Measurements from ENCODE around the gene UBAP1L.
"Not testable (repeated sequence)": the region's sequence is repeated elsewhere in the genome, so short reads cannot be mapped to it uniquely, and the experiment has no call there.

Gene UBAP1L

DNA sequence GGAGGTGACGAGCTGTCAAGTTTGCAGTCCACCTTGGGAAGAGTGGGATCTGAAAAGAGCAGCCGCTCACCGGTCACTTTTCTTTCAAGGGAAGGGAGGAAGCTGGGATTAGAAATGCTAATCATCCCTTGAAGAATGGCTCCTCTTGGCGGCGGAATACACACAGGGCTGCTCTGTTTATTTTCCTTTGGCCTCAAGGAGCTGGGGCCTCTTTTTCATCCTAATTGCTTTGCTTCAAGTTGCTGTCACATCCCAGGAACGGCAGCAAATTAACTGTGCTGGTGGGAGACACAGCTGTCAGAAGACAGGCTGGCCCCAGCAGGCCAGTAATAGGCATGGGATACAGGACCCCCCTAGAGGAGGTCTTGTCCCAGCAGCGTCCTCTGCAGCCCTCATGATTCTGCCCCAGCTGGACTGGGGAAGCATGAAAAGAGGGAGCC is 31.7 kb downstream of the UBAP1L start:
- no peak for DNase-seq (ENCODE audit: low spot score)

DNA sequence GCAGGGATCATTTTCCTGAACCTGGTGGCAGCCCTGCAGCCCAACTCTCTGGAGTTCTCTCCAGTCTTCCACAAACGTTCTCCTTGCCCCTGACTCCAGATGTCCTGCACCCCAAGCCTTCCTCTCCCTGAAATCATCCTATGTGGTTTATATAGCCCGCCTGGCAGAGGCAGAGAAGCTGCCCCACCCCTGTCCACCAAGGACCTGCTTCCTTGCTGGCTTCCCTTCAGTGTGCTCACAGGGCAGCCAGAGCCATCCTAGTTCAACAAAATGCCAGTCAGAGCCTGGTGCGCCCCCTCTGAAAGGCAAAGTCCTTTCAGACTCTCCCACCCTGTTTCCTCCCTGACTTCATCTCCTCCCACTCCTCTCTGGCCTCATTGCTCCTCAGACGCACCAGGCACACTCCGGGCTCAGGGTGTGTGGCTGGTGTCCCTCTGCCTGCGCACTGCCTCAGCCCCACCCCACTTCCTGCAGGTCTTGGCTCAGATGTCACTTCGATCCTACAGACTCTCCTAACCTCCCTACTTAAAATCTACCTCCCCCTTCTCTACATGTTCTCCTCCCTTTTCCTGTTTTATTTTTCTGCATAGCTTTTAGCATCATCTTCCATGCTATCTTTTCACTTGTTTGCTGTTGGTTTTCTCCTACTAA is 32.6 kb downstream of the UBAP1L start:
- DNase-seq (ENCODE audit: low spot score), result no peak

DNA sequence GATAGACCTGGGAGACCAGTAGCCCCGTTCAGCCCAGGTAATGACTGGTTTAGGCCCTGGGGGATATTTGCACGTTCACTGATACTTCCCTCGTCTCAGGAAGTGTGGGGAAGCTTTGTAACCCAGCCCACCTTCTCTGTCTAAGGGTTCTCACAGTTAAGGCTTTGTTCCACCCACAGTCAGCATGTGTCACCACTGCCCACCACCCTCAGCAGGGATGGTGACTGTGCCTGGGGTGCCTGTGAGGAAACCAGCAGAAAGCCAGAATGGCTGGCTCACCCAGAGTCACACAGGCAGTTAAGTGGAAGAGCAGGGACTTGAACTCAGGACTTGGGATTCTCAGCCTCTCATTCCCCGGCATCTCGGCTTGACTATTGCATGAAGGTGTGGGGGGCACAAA is 33.2 kb downstream of the UBAP1L start:
- no peak for DNase-seq (ENCODE audit: low spot score)

DNA sequence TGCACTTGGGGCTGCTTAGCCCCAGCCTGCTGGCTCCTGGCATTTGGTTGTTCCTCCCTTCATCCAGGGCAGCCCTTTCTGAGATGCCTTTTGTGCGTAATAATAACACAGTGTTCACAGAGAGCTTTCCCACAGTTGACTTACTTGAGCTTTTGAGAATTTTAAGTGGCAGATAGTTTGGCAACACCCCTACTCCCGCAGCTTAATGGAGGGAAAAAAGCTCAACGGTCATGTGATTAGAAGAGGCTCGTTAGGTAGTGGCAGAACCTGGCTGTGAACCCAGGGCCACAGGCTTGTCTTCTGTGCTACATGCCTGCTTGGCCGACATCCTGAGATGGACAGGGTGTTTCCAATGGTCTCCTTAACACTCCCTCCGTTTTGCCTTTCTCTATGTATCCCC is 33.7 kb downstream of the UBAP1L start:
- no peak for DNase-seq (ENCODE audit: low spot score)

DNA sequence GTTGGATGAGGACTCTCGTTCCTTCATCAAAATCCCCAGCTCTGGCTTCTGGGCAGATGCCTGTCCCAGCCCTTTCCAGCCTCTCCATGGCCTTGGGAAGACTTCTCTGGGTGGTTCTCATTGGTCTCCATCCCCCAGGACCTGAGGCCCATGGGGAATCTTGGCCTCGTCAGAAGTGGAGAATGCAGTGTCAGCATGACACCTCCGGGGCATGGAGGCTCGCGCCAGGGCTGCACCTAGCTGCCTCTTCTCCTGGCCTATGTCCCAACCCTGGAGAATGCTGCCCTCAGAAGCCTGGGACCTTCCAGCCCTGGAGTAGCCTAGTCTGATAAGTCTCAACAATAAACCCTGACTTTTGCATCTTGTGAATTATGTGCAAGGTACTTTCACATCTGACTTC is 35.4 kb downstream of the UBAP1L start:
- DNase-seq (ENCODE audit: low spot score), result no peak

DNA sequence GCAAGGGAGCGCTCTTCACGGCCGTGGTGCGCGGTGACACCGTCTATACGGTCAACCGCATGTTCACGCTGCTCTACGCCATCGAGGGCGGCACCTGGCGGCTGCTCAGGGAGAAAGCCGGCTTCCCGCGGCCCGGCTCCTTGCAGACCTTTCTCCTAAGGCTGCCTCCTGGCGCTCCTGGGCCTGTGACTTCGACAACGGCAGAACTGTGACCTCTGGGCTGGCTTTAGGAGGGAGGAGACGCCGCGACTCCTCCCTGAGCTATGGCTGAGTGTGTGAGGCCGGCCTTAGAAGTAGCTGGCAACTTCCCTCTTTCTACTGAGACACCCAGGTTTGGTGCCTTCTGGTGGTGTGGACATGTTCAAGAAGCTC is 37.0 kb downstream of the UBAP1L start:
- peak; percentile 64 for DNase-seq (ENCODE audit: low spot score)

DNA sequence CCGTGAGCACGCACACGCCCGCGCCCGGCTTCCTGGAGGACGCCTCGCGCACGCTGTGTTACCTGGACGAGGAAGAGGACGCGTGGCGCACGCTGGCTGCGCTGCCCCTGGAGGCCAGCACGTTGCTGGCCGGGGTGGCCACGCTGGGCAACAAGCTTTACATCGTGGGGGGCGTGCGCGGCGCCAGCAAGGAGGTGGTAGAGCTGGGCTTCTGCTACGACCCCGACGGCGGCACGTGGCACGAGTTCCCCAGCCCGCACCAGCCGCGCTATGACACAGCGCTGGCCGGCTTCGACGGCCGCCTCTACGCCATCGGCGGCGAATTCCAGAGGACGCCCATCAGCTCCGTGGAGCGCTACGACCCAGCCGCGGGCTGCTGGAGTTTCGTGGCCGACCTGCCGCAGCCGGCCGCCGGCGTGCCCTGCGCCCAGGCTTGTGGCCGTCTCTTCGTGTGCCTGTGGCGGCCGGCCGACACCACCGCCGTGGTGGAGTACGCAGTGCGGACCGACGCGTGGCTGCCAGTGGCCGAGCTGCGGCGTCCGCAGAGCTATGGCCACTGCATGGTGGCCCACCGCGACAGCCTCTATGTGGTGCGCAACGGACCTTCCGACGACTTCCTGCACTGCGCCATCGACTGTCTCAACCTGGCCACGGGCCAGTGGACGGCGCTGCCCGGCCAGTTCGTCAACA is 37.6 kb downstream of the UBAP1L start:
- no peak for DNase-seq (ENCODE audit: low spot score)

DNA sequence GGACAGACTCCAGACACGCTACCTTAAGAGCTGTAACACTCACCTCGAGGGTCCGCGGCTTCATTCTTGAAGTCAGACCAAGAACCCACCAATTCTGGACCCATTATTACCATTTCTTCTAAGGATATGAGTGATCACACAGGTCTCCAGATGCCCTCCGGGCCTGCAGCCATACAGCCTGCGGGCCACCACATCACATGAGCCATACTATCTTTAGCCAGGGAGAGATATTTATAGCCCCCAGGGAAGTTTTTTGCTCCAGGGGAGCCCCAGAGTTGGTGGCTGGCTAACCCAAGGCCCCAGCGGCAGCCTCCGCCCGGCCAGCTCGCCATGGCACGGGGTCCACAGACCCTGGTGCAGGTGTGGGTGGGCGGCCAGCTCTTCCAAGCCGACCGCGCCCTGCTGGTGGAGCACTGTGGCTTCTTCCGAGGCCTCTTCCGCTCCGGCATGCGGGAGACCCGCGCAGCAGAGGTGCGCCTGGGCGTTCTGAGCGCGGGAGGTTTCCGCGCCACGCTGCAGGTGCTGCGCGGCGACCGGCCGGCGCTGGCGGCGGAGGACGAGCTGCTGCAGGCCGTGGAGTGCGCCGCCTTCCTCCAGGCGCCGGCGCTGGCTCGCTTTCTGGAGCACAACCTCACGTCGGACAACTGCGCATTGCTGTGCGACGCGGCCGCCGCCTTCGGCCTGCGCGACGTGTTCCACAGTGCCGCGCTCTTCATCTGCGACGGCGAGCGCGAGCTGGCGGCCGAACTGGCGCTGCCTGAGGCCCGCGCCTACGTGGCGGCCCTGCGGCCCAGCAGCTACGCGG is 38.3 kb downstream of the UBAP1L start, which contains the start of gene KBTBD13:
KBTBD13 (plus strand) TSS at position 261 of the 805 bp plus-strand sequence; CDS start at position 331, 70 bp downstream.
- no peak for DNase-seq (ENCODE audit: low spot score)

DNA sequence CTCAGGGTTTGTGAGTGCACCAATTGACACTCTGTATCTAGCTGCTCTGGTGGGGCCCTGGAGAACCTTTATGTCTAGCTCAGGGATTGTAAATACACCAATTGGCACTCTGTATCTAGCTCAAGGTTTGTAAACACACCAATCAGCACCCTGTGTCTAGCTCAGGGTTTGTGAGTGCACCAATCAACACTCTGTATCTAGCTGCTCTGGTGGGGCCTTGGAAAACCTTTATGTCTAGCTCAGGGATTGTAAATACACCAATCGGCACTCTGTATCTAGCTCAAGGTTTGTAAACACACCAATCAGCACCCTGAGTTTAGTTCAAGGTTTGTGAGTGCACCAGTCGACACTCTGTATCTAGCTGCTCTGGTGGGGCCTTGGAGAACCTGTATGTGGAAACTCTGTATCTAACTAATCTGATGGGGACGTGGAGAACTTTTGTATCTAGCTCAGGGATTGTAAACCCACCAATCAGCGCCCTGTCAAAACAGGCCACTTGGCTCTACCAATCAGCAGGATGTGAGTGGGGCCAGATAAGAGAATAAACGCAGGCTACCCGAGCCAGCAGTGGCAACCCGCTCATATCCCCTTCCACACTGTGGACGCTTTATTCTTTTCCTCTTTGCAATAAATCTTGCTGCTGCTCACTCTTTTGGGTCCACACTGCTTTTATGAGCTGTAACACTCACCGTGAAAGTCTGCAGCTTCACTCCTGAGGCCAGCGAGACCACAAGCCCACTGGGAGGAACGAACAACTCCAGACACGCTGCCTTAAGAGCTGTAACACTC is 39.2 kb downstream of the UBAP1L start:
- DNase-seq (ENCODE audit: low spot score), result not testable (repeated sequence)

DNA sequence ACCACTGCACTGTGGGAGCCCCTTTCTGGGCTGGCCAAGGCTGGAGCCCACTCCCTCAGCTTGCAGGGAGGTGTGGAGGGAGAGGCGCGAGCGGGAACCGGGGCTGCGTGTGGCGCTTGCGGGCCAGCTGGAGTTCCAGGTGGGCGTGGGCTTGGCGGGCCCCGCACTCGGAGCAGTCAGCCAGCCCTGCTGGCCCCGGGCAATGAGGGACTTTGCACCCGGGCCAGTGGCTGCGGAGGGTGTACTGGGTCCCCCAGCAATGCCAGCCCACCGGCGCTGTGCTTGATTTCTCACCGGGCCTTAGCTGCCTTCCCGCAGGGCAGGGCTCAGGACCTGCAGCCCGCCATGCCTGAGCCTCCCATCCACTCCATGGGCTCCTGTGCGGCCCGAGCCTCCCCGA is 40.1 kb downstream of the UBAP1L start:
- DNase-seq (ENCODE audit: low spot score), result not testable (repeated sequence)

DNA sequence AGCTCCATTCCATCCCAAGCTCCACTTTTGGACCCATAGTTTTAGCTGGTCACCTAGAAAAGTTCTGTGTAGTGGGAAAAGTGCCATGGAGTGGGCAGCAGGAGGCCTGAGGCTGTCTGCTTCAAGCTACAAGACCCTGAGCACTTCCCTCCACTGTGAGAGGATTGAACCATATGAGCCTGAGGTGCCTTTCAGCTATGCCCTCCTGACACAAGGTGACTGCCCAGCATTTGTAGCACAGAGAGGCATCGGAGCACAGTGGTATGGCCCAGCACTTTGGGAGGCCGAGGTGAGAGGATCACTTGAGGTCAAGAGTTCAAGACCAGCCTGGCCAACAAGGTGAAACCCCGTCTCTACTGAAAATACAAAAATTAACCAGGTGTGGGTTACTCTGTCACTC is 42.4 kb downstream of the UBAP1L start:
- DNase-seq (ENCODE audit: low spot score), result no peak

DNA sequence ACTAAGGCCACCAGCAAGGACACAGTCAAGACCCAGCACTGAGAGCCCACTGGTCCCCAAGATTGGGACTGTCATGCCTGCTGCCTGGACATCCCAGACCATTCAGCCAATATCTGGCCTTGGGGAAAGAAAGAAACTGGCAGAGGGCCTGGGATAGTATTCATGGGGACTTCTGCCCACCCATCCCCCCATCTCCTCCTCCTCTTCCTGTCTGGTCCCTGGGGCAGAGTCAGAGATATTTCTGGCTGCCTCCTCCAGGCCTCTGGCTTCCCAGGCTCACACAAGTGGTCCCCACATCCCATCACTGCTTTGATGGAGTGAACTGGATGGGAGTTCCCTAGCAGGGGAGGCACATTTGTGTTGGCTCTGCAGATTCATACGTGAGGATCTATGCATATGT is 43.0 kb downstream of the UBAP1L start:
- DNase-seq (ENCODE audit: low spot score), result no peak

DNA sequence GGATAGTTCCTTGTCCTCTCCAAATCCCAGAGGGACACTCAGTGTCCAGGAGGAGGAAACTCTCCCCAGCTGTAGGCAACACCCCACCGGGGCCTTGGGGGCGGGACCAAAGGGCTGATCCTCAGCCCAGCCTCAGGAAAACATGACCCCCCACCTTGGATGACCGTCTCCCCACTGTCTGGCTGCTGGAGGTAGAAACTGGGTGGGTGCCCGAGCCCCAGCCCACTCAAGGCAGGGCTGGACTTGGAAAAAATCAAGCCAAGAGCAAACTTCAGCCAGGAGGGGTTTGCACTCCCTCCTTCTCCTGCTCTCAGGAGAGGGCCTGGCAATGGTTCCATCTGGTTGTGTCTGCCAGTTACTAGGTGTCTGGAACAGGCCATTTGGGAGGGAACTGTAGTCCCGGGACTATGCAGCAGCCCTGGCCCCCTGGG is 43.6 kb downstream of the UBAP1L start:
- DNase-seq (ENCODE audit: low spot score), result no peak

DNA sequence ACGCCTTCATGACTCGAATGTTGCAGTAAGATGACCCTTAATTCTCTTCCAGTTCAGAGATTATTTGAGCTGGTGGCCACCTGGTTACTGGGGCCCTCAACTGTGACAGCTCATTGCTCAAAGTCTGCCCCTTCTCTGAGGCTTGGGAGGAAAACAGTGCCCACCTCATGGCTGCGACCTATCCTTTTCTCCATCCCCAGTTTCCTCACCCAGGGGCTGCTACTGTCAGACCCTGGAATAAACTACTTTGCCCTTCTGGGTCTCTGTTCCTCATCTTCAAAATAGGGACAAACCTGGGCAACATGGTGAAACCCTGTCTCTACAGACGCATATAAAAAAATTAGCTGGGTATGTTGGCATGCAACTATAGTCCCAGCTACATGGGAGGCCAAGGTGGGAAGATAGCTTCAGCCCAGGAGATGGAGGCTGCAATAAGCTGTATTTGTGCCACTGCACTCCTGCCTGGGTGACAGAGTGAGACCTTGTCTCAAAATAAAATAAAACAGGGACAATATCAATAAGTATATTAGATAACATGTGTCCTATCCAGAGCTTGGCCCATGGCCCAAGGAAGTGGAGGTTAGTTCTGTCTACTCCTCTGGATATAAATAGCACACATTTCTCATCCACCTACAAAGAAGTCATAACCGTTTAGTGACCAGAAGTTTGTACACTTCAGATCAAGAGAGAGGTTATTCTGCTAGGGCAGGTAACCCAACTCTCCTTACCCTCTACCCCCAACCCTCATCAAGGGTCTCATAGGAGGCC is 45.0 kb downstream of the UBAP1L start:
- DNase-seq (ENCODE audit: low spot score), result no peak

DNA sequence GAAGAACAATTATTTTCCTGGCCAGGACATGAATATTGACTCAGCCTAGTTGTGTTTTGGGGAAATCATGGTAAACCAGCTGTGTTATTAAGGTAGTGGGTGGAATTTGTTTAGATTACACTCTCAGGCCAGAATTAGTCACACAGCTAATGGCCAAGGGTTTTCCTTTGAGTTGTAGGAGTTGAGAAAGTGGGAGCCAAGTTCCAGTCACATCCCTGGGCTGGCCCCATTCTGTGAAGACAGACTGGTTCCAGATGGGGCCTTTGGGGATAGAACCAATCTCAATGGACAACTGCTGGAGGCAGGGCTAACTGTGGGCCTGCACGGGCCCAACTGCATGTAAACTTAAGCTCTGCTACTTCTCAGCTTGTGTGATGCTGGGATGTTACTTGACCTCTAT is 45.8 kb downstream of the UBAP1L start:
- no peak for DNase-seq (ENCODE audit: low spot score)

DNA sequence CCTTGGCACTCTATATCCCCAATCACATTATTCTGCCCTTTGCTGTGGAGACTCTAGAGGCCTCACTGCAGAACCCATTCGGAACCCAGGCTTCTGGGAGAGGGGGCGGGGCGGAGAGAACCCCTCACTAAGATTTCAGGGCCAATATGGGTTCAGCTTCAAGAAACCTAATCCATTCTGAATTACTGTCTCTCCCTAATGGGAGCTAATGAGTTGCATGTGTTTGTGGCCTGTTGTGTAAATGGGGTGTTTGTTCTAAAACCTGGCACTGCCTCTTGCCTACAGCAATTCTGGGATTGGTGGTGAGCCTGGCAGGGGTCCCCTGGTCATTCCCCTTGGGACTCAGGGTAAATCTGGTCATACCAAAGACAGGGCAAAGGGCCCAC is 46.6 kb downstream of the UBAP1L start:
- DNase-seq (ENCODE audit: low spot score), result no peak

DNA sequence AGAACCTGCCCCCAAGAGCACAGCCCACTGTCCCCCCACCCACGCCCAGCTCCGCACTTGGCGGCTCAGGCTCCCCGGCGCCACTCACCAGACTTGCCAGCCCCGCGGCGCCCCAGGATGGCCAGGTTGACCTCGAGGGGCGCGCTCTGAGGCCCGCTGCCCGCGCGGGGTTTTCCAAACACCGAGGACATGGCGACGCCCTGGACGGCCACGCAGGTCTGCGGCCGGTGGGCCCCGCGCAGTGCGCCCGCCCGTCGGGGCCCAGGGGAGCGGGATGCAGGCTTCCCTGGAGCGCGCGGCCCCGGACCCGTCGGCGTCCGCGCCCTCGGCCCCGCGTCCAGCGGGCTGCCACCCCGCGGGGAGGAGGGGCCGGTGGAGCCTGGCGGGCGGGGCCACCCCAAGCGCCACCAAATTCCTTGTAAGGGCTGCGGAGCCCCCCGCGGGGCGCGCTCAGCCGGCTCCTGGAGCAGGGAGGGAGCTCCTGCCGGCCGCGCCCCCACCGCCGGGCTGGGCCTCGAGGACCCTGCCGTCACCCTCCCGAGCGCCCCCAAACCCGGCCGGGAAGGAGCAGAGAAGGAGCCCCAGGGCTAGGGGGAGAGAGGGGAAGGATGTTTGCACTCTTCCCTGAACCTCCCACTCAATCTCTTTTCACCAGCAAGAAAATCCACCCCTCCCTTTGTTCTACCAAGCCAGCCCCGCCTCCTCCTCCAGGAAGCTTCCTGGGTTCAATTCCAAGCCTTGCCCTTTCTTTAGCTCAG is 47.2 kb downstream of the UBAP1L start, which contains the start of gene RASL12:
RASL12 (minus strand) TSS at position 347 of the 758 bp plus-strand sequence; CDS start at position 191, 156 bp downstream.
- no peak for DNase-seq (ENCODE audit: low spot score)

DNA sequence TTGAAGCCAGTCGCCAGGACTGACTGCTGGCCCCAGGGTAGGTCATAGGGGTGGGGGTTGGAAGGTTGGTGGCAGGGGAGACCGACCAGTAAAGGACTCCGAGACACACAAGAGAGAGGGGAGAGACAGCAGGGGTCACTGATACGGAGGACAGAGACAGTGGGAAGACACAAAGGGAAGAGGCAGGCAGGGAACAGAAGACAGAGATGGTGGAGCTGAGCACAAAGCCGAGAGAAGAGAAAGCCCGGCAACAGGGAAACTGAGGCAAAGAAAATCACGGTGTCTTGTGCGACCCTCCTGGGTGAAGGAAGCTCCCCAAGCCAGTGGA is 47.7 kb downstream of the UBAP1L start:
- DNase-seq (ENCODE audit: low spot score), result no peak

DNA sequence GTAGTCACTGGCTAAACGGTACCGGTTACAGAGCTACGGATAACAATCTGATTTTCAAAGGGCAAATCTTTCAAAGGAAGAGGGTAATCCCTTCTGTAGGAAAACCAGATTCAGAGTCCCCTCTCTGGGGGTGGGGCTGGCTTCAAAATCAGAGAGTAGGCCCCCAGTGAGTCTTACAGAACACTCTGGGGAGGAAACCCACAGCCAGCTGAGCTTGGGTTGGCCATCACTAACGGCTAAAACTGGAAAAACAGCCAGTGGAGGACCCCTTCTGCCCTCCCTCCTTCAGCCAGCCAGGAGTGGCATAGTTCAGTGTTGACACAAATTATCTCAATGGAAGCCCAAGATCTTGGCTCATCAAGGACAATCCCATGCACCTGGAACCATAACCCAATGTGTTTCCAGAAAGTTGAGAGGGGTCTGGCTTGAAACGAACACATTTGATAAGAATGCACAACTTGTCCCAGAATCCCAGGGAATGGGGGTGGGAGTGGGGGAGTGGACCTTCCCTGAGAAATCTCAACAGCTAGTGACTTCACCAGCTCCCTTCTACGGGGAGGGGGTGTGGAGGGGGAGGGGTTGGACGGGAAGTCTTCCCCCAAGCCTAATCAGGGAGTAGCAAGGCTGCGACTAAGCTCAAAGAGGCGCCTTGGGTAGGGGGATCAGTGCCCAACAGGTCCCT is 48.2 kb downstream of the UBAP1L start:
- DNase-seq (ENCODE audit: low spot score), result no peak

DNA sequence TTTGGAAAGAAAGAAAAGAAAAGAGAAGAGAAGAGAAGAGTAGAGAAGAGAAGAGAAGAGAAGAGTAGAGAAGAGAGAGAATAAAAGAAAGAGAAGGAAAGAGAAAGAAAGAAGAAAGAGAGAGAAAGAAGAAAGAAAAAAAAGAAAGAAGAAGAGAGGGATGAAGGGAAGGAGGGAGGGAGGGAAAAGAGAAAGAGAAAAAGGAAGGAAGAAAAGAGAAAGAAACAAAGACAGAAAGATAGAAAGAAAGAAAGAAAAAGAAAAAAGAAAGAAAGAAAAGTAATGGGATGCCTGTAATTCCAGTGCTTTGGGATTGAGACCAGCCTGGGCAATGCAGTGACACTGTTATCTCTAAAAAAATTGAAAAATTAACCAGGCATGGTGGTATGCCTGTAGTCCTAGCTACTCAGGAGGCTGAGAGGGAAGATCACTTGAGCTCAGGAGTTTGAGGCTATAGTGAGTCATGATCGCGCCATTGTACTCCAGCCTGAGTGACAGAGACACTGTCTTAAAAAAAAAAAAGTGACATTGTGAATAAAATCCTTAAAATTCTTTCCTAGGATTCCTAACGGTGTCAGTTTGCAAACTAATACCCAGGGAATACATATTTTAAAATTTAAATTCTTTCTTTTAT is 48.9 kb downstream of the UBAP1L start:
- DNase-seq (ENCODE audit: low spot score), result no peak

All from kidney capillary endothelial cell (primary cell).